RWPE2 (cell line): ENCODE measurements around the gene C1QTNF7.

Experiments
- ATAC-seq: fragments of 200-7000 bp; cut with Tn5 transposase; 3 replicates; pipeline ENCODE4 v1.9.1; 2021; ENCODE audit warnings: low read depth
- DNase-seq: peaks from one replicate; pipeline ENCODE4 v3.0.0-alpha.2; 2020; ENCODE audit warnings: low spot score
- H3K27ac ChIP-seq: fragments of 450-650 bp; 2 replicates; pipeline ENCODE4 v1.5.1; 2017; ENCODE audit warnings: mild to moderate bottlenecking; ENCODE audit not compliant: poor library complexity, severe bottlenecking
- H3K27me3 ChIP-seq: fragments of 250-450 bp; sonication (Bioruptor Pico); 2 replicates; pipeline ENCODE4 v1.5.1; 2021; ENCODE audit warnings: mild to moderate bottlenecking, moderate library complexity; ENCODE audit not compliant: insufficient read depth, poor library complexity, severe bottlenecking
- H3K36me3 ChIP-seq: fragments of 250-450 bp; sonication (Bioruptor Pico); 2 replicates; pipeline ENCODE4 v1.5.1; 2020; ENCODE audit warnings: low read depth, mild to moderate bottlenecking, moderate library complexity
- H3K4me1 ChIP-seq: fragments of 250-450 bp; sonication (Bioruptor Pico); 2 replicates; pipeline ENCODE4 v1.5.1; 2021; ENCODE audit warnings: mild to moderate bottlenecking, moderate library complexity; ENCODE audit not compliant: insufficient read depth, poor library complexity, severe bottlenecking
- H3K4me3 ChIP-seq: fragments of 250-450 bp; sonication (Bioruptor Pico); 2 replicates; pipeline ENCODE4 v1.5.1; 2021; ENCODE audit warnings: mild to moderate bottlenecking, moderate library complexity; ENCODE audit not compliant: severe bottlenecking
- H3K9me3 ChIP-seq: fragments of 250-450 bp; sonication (Bioruptor Pico); 2 replicates; pipeline ENCODE4 v1.5.1; 2021; ENCODE audit warnings: mild to moderate bottlenecking, moderate library complexity; ENCODE audit not compliant: severe bottlenecking
- CTCF ChIP-seq: fragments of 450-650 bp; IDR thresholded peaks from one replicate; pipeline ENCODE4 v1.5.1; 2017; ENCODE audit warnings: mild to moderate bottlenecking, moderate library complexity; ENCODE audit not compliant: poor library complexity, severe bottlenecking

C1QTNF7 gene

DNA sequence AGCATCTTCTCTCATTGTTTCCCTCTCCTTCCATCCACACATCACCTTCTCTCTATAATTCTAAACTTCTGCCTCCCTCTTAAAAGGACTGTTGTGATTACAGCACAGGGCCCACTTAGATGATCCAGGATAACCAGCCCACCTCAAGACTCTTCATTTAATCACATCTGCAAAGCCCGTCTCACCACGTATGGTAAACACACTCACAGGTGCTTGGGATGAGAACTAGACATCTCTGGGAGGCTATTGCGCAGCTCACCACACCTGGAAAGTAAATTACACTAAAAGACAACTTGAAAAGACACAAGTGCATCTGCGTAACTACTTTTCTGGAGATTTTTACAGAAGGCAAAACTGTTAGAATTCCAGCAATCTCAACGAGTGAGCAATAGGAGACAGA, 15.4 kb upstream of the C1QTNF7 start:
- no peak overlapping the region for H3K27ac ChIP-seq
- no peak overlapping the region for H3K4me3 ChIP-seq
- H3K27me3 ChIP-seq = no peaks in the 10 kb centered on the region
- no peaks in the 10 kb centered on the region for H3K4me1 ChIP-seq
- no peak for TF ChIP-seq CTCF
- H3K36me3 ChIP-seq = no peaks in the 10 kb centered on the region
- no peaks in the 10 kb centered on the region for H3K9me3 ChIP-seq
- DNase-seq (no peak), ATAC-seq (no peak)

- no peaks in the 10 kb centered on the region for H3K36me3 ChIP-seq
- H3K27ac ChIP-seq = no peak overlapping the region
- no peak for TF ChIP-seq CTCF
- no peak overlapping the region for H3K4me3 ChIP-seq
- no peak for DNase-seq
- H3K4me1 ChIP-seq = no peaks in the 10 kb centered on the region
- ATAC-seq = no peak
- H3K27me3 ChIP-seq = no peaks in the 10 kb centered on the region
- no peaks in the 10 kb centered on the region for H3K9me3 ChIP-seq
Measured at GRCh38 chr4:15413010-15413622, 14.7 kb upstream of the C1QTNF7 start.

DNA sequence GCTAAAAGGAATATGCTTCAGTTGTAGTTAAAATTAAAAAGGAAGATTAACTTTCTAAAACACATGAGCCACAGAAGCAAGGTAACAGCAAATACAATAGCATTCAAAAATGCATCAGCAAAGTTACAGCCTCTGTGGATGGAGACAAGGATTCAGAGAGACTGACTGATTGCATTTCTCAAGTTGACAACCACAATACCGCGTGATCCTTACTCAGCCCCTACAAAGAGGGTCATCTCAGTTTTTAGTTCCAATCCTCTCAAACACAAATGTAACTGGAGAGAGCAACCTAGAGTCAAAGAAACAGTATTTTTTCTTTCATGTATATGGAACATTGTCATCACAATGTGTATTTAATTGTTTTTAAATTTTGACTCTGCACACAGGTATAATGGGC, 14.2 kb upstream of the C1QTNF7 start:
- DNase-seq = no peak
- no peak for TF ChIP-seq CTCF
- Histone ChIP-seq H3K9me3 (no peaks in the 10 kb centered on the region), H3K4me3 (no peak overlapping the region), H3K36me3 (no peaks in the 10 kb centered on the region), H3K27ac (no peak overlapping the region), H3K4me1 (no peaks in the 10 kb centered on the region), H3K27me3 (no peaks in the 10 kb centered on the region)
- no peak for ATAC-seq

- Histone ChIP-seq H3K36me3 (no peaks in the 10 kb centered on the region), H3K4me3 (no peak overlapping the region), H3K9me3 (no peaks in the 10 kb centered on the region), H3K27ac (no peak overlapping the region), H3K4me1 (no peaks in the 10 kb centered on the region), H3K27me3 (no peaks in the 10 kb centered on the region)
- no peak for TF ChIP-seq CTCF
- DNase-seq (no peak), ATAC-seq (no peak)
Measured at GRCh38 chr4:15414551-15415091, 13.2 kb upstream of the C1QTNF7 start.
